HG03432 (cell line): ENCODE measurements around the gene SLC6A17.

Experiments used
- ATAC-seq: cut with Tn5 transposase; IDR thresholded peaks from one replicate; pipeline ENCODE4 v1.9.1; 2021; ENCODE audit warnings: mild to moderate bottlenecking, moderate library complexity; ENCODE audit not compliant: unreplicated experiment

The SLC6A17 gene

DNA sequence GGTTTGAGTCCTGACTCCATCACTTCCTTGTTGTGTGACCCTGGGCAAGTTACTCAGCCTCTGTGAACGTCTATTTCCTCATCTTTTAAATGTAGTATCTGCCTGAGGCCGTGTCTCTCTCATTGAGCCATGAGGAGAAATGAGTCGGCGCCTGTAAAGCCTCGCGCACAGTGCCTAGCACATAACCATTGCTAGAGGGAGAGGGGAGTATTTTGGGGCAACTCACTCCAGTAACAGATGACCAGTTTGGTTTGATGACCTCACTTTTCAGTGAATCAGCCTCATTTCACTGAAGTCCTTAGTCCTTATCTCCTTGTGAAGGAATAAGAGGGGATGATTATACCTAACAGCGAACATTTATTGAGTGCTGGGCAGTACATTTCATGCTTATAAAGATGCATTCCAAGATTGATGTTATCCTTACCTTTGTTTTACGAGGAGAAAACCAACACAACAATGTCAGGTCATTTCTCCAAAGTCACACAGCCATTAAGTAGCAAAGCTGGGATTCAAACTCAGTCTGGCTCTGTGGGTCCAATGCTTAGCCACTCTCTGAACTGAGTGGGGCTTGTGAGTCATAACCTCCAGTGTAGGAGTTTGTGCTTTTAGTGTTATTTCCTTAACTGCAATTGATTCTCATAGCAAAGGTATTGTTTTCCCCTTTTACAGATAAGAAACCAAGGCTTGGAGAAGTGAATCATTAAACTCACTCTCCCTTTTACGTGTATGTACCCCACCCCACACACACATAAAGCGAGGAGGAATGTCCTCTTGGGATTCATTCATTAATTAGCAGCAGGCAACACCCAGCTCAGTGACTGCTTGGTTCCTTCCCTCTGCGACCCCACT is 85.8 kb downstream of the SLC6A17 start:
- ATAC-seq, result peak; percentile 47

DNA sequence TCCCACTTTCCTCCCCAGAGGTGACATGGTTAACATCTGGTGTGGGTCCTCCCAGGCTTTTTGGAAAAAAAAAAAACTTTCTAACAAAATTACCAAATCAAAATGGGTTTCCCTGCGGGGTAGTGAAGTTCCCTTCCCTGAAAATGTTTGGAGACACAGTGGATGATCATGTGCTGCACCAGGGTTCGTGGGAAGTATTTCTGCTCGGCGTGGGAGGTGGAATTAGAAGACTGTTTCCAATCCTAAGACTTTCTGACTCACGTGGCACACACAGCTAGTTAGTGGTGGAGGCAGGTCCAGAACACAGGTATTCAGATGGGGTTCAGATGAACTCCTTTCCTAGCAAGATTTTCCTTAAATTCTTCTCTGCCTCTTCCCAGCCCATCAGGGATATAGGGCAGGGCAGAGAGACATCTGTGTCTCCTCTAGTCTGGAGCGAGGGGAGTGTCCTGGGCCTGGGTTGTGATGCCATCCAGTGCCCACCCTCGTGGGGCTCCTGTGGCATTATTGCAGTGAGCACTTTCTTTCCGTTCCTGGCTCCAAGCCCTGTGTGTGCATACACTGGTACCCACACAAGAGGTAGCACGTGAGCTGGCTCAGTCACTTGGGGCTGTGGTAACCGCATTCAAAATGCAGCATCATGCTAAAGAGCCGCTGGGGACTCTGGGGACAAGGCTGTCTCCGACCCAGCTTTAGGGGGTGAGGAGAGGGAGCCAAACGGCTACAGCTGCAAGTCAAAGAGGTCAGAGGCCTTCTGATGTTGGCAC is 87.3 kb downstream of the SLC6A17 start:
- ATAC-seq, result no peak

- no peak for ATAC-seq
Observed at GRCh38 chr1:110239441-110240430, 89.4 kb downstream of the SLC6A17 start.

GRCh38 chr1:110240476-110241210 is 90.3 kb downstream of the SLC6A17 start:
- ATAC-seq, result no peak

GRCh38 chr1:110241516-110241915 is 91.2 kb downstream of the SLC6A17 start:
- no peak for ATAC-seq

DNA sequence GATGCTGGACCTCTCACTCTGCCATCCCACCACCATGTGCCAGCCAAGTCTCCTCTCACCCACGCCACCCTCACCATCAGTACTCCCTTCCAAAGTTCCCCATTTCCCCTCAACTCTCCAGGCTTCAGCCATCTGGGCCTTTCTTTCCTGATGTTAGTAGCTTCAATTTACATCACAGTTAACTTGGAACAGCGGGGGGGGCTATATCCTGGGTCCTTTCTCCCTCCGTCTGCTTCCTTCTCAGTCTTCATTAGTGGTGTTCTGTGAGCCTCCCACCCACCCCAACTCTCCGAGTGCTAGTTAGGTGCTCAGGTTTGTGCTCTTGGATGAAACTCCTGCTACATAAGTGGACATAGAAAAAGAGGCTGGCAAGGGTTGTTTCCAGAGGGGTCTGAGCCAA is 91.8 kb downstream of the SLC6A17 start:
- no peak for ATAC-seq

GRCh38 chr1:110242731-110243130 is 92.4 kb downstream of the SLC6A17 start:
- no peak for ATAC-seq

DNA sequence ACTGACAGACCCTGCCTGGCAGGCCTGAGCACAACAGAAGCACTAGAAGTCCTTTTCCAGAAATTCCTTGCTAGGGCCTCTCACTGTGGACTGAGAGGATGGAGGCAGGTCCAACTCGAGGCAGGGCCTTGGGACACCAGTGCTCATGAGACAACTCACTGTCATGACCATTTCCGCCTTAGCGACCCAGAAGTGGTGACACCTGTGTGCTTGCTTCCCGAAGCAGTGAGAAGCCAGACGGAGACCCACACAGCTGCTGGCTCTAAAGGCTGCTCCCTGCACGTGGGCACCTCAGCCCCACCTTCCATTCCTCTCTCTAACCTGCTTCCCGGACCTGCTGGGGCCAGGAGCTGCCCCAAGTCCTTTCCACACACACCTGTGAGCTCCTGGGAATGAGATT is 92.9 kb downstream of the SLC6A17 start:
- peak; percentile 13 for ATAC-seq

DNA sequence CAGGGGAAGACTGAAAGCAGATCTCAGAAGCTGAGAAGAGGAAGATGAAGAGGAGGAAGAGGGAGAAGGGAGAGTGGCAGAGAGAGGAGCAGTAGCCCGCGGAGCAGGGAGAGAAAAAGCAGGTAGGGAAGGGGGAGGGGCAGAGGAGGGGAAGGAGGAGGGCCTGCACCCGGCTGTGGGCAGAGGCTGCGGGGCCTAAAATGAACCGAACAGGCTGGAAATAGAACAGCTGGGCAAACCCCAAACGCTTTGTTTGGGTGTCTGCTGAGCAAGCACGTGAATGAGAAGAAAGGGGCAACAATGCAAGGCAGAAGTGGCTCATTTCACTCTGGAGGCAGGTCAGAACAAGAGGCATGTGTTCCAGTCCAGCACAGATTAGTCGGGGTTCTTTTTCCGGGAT is 93.3 kb downstream of the SLC6A17 start:
- peak; percentile 71 for ATAC-seq

GRCh38 chr1:110245876-110246620 is 95.8 kb downstream of the SLC6A17 start:
- no peak for ATAC-seq

GRCh38 chr1:110248746-110249145 is 98.5 kb downstream of the SLC6A17 start:
- no peak for ATAC-seq

DNA sequence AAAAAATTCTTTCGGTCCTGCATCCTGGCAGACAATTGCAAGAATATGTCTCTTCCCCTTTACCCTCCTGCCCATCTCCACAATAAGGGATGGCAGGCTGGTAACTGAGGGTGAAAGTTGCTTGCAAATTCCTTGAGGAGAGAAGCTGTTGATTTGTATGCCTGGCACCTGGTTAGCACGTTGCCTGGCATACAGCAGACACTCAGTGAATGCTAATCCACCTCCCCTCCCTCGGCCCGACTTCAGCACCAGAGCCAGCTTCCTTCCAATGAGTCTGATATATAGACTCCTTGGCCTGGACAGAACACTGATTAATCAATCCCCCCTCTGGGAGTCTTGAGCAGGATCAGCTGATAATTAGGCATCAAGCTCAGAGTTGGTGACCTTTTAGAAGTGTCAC is 99.0 kb downstream of the SLC6A17 start:
- ATAC-seq, result no peak

DNA sequence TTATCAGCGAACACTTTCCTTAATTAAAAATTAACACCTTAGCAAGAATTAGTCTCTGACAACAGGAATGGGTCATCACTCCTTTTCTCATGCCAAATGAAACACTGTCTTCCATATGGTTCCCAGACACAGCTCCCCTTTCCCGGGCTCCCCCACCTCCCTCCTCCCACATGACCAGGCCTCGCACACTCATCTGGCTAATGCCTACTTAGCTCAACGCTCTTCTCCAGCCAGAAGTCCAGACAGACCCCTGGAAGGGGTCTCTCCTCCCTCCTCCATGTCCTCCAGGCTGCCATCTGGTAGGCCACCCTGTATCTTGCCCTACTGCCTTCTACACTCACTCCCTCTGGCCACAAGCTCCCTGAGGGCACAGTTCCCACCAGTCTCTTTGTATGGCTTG is 99.7 kb downstream of the SLC6A17 start:
- ATAC-seq, result no peak

DNA sequence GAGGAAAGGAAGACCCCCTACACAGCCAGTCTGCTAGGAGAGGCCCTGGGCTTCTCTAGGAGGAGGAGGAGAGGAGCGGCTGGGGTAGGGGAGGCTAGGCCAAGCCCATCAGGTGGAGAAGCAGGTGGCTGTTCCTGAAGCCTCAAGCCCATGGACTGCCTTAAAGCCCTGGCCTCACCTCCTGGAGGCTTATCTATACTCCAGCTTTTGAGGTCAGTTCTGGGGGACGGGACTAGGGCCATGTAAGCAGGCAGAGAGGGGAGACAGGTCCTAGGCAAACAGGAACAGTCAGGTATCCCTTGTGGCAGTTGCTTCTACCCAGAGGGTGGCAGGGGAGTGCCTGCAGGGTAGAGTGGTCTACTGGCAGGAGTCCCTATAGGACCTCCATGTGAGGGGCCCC is 100.5 kb downstream of the SLC6A17 start:
- no peak for ATAC-seq
